ENCODE data around the gene NT5C1B. TPM values are rescaled to one million over a fixed set of nuclear protein-coding genes. Genes with fewer than 3 reads are reported as not detected.

Gene NT5C1B
- total RNA-seq, 2 donors from 2014 or later, result not detected

DNA sequence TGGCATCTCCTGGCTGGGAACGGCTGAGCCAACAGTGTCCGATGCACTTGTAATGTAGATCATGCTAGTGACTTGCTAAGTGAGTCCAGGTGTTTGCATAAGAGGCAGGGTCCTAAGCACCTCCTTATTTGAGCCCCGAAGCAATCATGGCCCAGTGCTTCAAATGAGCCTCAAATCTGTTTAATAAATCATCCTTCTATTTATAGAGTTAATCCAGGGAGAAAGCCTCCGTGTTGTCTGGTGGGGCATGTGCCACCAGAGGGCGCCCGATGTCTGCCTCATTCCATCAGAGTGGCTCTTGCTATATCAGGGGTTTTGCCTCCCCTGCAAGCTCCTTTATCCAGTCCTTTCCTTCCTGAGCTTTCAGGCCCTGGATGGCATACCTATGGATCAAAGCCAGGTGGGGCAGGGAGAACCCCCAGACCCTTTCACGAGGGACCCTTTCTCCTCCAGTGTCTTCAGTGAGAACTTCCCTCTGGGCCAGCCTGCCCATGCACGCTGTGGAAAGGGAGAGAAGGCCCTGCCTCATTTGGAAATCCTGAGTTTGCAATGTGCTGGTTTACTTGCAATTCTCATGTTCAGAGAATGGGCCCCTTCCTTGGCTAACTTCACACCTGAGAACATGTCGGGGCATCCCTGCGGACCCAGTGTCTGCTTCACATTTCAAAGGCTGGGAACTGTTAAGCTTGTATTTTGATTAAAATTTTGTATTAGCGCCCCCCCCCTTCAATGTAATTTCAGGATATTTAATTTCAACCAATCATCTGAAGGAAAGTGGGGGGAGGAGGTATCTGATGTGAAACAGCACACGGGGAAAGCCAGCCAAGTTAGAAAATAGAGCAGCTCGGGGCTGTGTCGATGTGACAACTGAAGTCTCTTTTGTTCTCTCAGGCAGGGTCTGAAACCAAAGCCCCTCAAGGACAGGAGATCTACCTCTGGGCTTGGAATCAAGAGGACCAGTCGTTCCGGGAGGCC, 68.6 kb downstream of the NT5C1B start:
- no peak for TF ChIP-seq POLR2A (IDR thresholded peaks at IDR 0.05)
- TF ChIP-seq, protein P1, sequence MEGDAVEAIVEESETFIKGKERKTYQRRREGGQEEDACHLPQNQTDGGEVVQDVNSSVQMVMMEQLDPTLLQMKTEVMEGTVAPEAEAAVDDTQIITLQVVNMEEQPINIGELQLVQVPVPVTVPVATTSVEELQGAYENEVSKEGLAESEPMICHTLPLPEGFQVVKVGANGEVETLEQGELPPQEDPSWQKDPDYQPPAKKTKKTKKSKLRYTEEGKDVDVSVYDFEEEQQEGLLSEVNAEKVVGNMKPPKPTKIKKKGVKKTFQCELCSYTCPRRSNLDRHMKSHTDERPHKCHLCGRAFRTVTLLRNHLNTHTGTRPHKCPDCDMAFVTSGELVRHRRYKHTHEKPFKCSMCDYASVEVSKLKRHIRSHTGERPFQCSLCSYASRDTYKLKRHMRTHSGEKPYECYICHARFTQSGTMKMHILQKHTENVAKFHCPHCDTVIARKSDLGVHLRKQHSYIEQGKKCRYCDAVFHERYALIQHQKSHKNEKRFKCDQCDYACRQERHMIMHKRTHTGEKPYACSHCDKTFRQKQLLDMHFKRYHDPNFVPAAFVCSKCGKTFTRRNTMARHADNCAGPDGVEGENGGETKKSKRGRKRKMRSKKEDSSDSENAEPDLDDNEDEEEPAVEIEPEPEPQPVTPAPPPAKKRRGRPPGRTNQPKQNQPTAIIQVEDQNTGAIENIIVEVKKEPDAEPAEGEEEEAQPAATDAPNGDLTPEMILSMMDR (IDR thresholded peaks at IDR 0.05), result peak; percentile 83 to 91 (median 89)
- no peaks in the 10 kb centered on the region for H3K27me3 ChIP-seq
- intact Hi-C loops (cut with DNase I), result loop anchor here (10.0 kb wide), 1 partner anchor 854 kb away; no protein-coding TSS in a partner anchor
- no peak overlapping the region for H3K27ac ChIP-seq
- 45 to 46% methylated on average over 14 to 16 of the region's 16 CpGs for WGBS, 2 donors
- H3K36me3 ChIP-seq (replicated peaks in 1 of 2; ENCODE audit: insufficient read depth in 1 of 2, low read depth in 2 of 2), result no peaks in the 10 kb centered on the region
- DNase-seq, result peak; percentile 76 to 87 (median 79)
- peak; percentile 85 for ATAC-seq
- H3K4me1 ChIP-seq, result no peaks in the 10 kb centered on the region
- H3K4me3 ChIP-seq, result no peak overlapping the region
- H3K9me3 ChIP-seq, result no peaks in the 10 kb centered on the region

DNA sequence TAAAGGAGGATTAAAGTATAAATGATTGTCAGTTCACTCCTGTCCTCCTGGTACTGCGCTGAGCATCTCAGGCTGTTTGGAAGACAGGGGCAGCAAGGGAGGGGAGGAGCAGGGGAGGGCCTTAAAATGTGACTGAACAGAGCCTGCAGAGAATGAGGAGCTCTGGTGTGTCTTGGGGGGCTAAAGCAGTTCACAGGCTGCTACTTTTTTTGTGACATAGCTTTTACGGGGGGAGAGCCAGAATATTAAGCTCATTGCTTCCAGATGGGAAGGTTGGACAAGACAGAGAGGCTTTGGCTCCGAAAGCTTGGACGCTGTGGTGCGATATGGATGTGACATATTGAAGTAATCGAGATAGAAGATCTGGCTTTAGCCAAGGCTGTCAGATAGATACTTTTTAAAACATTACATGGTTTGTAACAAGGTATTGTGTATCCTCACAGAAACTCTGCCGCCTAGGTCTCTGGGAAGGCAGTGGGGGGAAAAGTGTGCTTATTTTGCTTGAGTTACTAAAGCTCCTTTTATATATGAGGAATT, 69.4 kb downstream of the NT5C1B start:
- no peaks in the 10 kb centered on the region for H3K4me1 ChIP-seq
- TF ChIP-seq, protein P1 (IDR thresholded peaks at IDR 0.05), result no peak
- no peak for TF ChIP-seq POLR2A (IDR thresholded peaks at IDR 0.05)
- DNase-seq, result no peak
- no peak overlapping the region for H3K27ac ChIP-seq
- H3K9me3 ChIP-seq, result no peaks in the 10 kb centered on the region
- ATAC-seq, result no peak
- intact Hi-C loops (cut with DNase I), result loop anchor here (10.0 kb wide), 1 partner anchor 855 kb away; no protein-coding TSS in a partner anchor
- 39 to 49% methylated on average over 7 of the region's 7 CpGs for WGBS, 2 donors
- no peak overlapping the region for H3K4me3 ChIP-seq
- no peaks in the 10 kb centered on the region for H3K36me3 ChIP-seq (replicated peaks in 1 of 2; ENCODE audit: insufficient read depth in 1 of 2, low read depth in 2 of 2)
- H3K27me3 ChIP-seq, result no peaks in the 10 kb centered on the region

DNA sequence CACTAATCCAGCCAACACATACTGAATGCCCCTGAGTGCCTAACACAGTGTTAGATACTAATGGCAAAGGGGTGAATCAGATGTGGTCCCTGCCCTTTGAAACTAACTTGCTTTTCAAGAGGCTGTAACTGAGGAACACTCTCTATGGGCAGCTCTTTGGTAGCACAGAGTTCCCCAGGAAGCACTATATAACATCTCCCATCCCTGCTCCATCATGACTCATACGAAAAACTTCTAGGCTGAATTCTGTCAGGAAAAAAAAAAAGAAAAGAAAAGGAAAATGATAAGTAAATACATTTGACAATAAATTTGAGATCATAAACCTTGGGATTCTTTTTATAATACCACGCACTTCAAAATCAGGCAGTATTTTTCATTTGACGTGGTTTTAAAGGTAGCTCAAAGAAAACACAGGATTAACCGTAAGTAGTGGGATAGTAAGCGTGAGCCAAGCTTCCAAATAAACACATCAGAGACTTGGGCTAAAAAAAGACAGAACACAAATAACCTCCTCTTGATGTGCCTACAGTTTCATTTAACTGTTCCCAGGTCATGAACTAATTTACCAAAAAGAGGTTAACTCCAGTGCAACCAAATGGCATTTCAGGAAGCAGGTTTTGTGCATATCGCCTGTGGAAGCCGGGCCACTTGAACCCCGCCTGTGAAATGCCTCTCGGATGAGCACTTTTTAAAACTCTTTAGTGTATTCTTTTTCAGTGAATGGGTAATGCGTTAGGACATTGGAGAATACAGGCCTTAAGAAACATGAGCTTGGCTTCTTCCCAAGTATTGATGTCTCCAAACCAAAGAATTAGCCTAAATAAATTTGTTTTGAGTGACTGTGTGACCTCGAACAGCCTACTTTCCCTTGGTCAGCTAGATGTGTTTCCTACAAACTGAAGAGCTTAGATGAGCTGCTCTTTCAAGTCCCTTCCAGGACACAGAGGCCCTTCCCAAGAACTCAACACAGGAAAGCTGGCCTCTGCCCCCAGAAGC, 71.0 kb downstream of the NT5C1B start:
- Histone ChIP-seq H3K9me3 (no peaks in the 10 kb centered on the region), H3K4me3 (no peak overlapping the region), H3K36me3 (replicated peaks in 1 of 2; ENCODE audit: insufficient read depth in 1 of 2, low read depth in 2 of 2) (no peaks in the 10 kb centered on the region), H3K27me3 (no peaks in the 10 kb centered on the region), H3K27ac (no peak overlapping the region), H3K4me1 (no peaks in the 10 kb centered on the region)
- TF ChIP-seq, protein P1 (IDR thresholded peaks at IDR 0.05), result no peak
- TF ChIP-seq POLR2A (IDR thresholded peaks at IDR 0.05), result no peak
- intact Hi-C loops (cut with DNase I), result no loop called here
- DNase-seq (no peak), ATAC-seq (no peak)
- WGBS, 2 donors, result 50 to 65% methylated on average over 11 of the region's 11 CpGs

DNA sequence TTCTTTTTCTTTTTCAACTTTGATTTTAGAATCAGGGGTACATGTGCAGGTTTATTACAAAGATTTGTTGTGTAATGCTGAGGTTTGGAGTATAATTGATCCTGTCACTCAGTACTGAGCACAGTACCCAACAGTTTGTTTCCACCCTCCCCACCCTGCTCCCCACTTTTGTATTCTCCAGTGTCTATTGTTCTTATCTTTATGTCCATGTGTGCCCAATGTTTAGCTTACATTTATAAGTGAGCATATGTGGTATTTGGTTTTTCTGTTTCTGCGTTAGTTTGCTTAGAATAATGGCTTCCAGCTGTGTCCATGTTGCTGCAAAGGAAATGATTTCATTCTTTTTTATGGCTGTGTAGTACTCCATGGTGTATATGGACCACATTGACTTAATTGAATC, 72.0 kb downstream of the NT5C1B start:
- WGBS, 2 donors, result 67 to 81% methylated on average over 1 of the region's 1 CpG
- Histone ChIP-seq H3K36me3 (replicated peaks in 1 of 2; ENCODE audit: insufficient read depth in 1 of 2, low read depth in 2 of 2) (no peaks in the 10 kb centered on the region), H3K4me3 (no peak overlapping the region), H3K27me3 (no peaks in the 10 kb centered on the region), H3K4me1 (no peaks in the 10 kb centered on the region), H3K9me3 (no peaks in the 10 kb centered on the region), H3K27ac (no peak overlapping the region)
- intact Hi-C loops (cut with DNase I), result no loop called here
- no peak for ATAC-seq
- no peak for DNase-seq
- TF ChIP-seq, protein P1 (IDR thresholded peaks at IDR 0.05), result no peak
- no peak for TF ChIP-seq POLR2A (IDR thresholded peaks at IDR 0.05)

Measured in body of pancreas (tissue), 4 donors.